Measurements from ENCODE around the gene BRD7.

DNA sequence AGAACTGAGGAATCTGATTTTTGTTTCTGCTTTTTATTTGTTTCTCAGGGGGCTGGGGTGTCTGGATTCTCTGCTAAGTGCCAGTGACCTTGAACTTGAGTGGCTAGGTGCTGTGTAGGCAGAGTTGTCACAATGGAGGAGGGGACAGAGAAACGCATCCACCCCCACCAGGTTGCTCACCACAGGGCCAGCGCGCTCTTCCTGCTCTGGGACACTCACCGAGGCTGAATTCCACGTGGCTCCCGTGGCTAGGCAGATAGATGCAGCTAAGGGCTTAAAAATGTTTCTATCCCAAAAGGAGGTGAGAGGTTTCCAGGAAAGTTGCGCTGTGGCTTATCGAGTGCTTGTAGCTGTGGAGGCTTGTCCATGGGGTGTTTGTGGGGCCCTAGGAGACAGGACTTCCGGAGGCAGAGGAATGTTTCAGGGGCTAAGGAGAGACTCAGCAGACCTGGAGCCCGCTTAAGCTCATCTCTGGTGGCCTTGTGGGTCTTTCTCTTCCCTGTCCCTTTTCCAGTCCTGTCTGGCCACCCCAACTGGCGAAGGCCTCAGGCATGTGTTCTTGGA, 65.7 kb downstream of the BRD7 start:
- TF ChIP-seq ZNF169 (tag by site-specific recombination; IDR thresholded peaks at IDR 0.05), result no peak
- TF ChIP-seq ZNF449 (tag by site-specific recombination; IDR thresholded peaks at IDR 0.05), result no peak

All from HEK293 (cell line).